GM23248 (cell line): ENCODE data around the gene SGTB. TPM values are rescaled to one million over a fixed set of nuclear protein-coding genes. Genes with fewer than 3 reads are reported as not detected.

Experiments
- DNase-seq: peaks from one replicate; pipeline ENCODE4 v3.0.0-alpha.2; 2015
- H2AFZ ChIP-seq: fragments of 200-600 bp; sonication (generic); 2 replicates; pipeline ENCODE4 v1.6.1; 2016; ENCODE audit warnings: antibody characterized with exemption
- H3F3A ChIP-seq: fragments of 200-600 bp; sonication (generic); 2 replicates; pipeline ENCODE4 v1.6.1; 2016; ENCODE audit warnings: mild to moderate bottlenecking, antibody characterized with exemption, mixed run types; ENCODE audit not compliant: insufficient read depth
- H3K27ac ChIP-seq: fragments of 200-600 bp; sonication (generic); 2 replicates; pipeline ENCODE4 v1.5.1; 2016; ENCODE audit warnings: mild to moderate bottlenecking
- H3K27me3 ChIP-seq: fragments of 200-600 bp; sonication (generic); replicated peaks from 2 replicates; pipeline ENCODE4 v1.6.1; 2016; ENCODE audit warnings: mild to moderate bottlenecking; ENCODE audit not compliant: insufficient read depth
- H3K36me3 ChIP-seq: fragments of 200-600 bp; sonication (generic); 2 replicates; pipeline ENCODE4 v1.6.1; 2016; ENCODE audit warnings: low read depth, mild to moderate bottlenecking
- H3K4me1 ChIP-seq: fragments of 200-600 bp; sonication (generic); 2 replicates; pipeline ENCODE4 v1.6.1; 2016; ENCODE audit warnings: mild to moderate bottlenecking; ENCODE audit not compliant: insufficient read depth
- H3K4me2 ChIP-seq: fragments of 200-600 bp; sonication (generic); one replicate; pipeline ENCODE4 v1.6.1; 2016; ENCODE audit warnings: mild to moderate bottlenecking; ENCODE audit not compliant: unreplicated experiment
- H3K4me3 ChIP-seq: fragments of 200-600 bp; sonication (generic); 2 replicates; pipeline ENCODE4 v1.5.1; 2016; ENCODE audit warnings: mild to moderate bottlenecking
- H3K79me2 ChIP-seq: fragments of 200-600 bp; sonication (generic); 2 replicates; pipeline ENCODE4 v1.6.1; 2016; ENCODE audit warnings: mild to moderate bottlenecking; ENCODE audit not compliant: insufficient read depth
- H3K9ac ChIP-seq: fragments of 200-600 bp; sonication (generic); 2 replicates; pipeline ENCODE4 v1.6.1; 2016; ENCODE audit warnings: mild to moderate bottlenecking
- H3K9me2 ChIP-seq: fragments of 200-600 bp; sonication (generic); 2 replicates; pipeline ENCODE4 v1.6.1; 2016; ENCODE audit warnings: mixed run types, mild to moderate bottlenecking, moderate library complexity; ENCODE audit not compliant: insufficient read depth
- H3K9me3 ChIP-seq: fragments of 200-600 bp; sonication (generic); one replicate; pipeline ENCODE4 v1.6.1; 2017; ENCODE audit warnings: low read depth
- H4K20me1 ChIP-seq: fragments of 200-600 bp; sonication (generic); 2 replicates; pipeline ENCODE4 v1.6.0; 2016; ENCODE audit not compliant: insufficient read depth
- EZH2 ChIP-seq: fragments of 200-600 bp; sonication (generic); IDR thresholded peaks from 2 replicates; pipeline ENCODE4 v1.6.1; 2018; ENCODE audit warnings: antibody characterized with exemption, mild to moderate bottlenecking; ENCODE audit not compliant: insufficient read depth, poor library complexity, severe bottlenecking
- EZH2phosphoT487 ChIP-seq: fragments of 200-600 bp; sonication (generic); IDR thresholded peaks from 2 replicates; pipeline ENCODE4 v1.6.1; 2018; ENCODE audit warnings: antibody characterized with exemption, moderate library complexity, mild to moderate bottlenecking, low read depth; ENCODE audit not compliant: insufficient read depth
- WGBS, 2 experiments: methylation state at CpG; one replicate each; pipeline ENCODE4 v1.1.6; 2015 to 2017; ENCODE audit warnings: low lambda C conversion rate in 2 of 2, low coverage in 1 of 2; ENCODE audit errors: missing lambda C conversion rate in 2 of 2; 5-methylcytosine and 5-hydroxymethylcytosine counted together
- in situ Hi-C: fragments of 300-500 bp; cut with MboI; formaldehyde crosslinking; loops from 2 replicates; pipeline ENCODE4 v1.15.0; 2020
- polyA plus RNA-seq: library from polyadenylated mRNA; unstranded; fragments of >200 nt; fragmentation: Nextera tagmentation; extraction: Ambion mirVana; gene quantifications from 2 replicates; pipeline ENCODE4 v1.2.1, GENCODE V29; 2016
- total RNA-seq: library from RNA; depleted of rRNA; stranded (reverse); fragments of >200 nt; shearing (Covaris generic); gene quantifications from 2 replicates; pipeline ENCODE4 v1.2.3, GENCODE V29; 2014

Gene SGTB
- total and polyA plus RNA-seq, 2 experiments from 2014 or later = 16.3 to 39.9 TPM

- Histone ChIP-seq H4K20me1 (no peaks in the 10 kb centered on the region), H2AFZ (no peak overlapping the region), H3K79me2 (peaks cover 77% of the 10 kb centered on the region), H3K27me3 (no peaks in the 10 kb centered on the region), H3K4me1 (0 out of 2 replicates have a peak, but pooled peaks cover 5% of the 10 kb centered on the region), H3K9ac (no peak overlapping the region), H3F3A (no peaks in the 10 kb centered on the region), H3K9me3 (no peaks in the 10 kb centered on the region), H3K4me2 (no peak overlapping the region), H3K4me3 (no peak overlapping the region), H3K9me2 (no peaks in the 10 kb centered on the region), H3K27ac (no peak overlapping the region), H3K36me3 (no peaks in the 10 kb centered on the region)
- in situ Hi-C loops = no loop called here
- TF ChIP-seq EZH2phosphoT487 = no peak
- no peak for TF ChIP-seq EZH2
- WGBS, 2 experiments = 50 to 52% methylated on average over 2 of the region's 2 CpGs
- DNase-seq = peak; percentile 16
Observed at GRCh38 chr5:65730910-65731309, 9.0 kb upstream of the SGTB start.

GRCh38 chr5:65728218-65728617 is 6.3 kb upstream of the SGTB start:
- Histone ChIP-seq H3F3A (peaks cover under 1% of the 10 kb centered on the region; the same call in 1 of the 2 replicates), H3K9me3 (no peaks in the 10 kb centered on the region), H2AFZ (no peak overlapping the region), H3K79me2 (peaks cover 86% of the 10 kb centered on the region), H3K9me2 (no peaks in the 10 kb centered on the region), H4K20me1 (no peaks in the 10 kb centered on the region), H3K36me3 (no peaks in the 10 kb centered on the region), H3K4me2 (no peak overlapping the region), H3K27me3 (no peaks in the 10 kb centered on the region), H3K4me1 (peaks cover 13% of the 10 kb centered on the region), H3K4me3 (no peak overlapping the region), H3K9ac (no peak overlapping the region), H3K27ac (no peak overlapping the region)
- in situ Hi-C loops = no loop called here
- DNase-seq = no peak
- WGBS, 2 experiments = 80 to 81% methylated on average over 1 of the region's 1 CpG
- no peak for TF ChIP-seq EZH2phosphoT487
- no peak for TF ChIP-seq EZH2

DNA sequence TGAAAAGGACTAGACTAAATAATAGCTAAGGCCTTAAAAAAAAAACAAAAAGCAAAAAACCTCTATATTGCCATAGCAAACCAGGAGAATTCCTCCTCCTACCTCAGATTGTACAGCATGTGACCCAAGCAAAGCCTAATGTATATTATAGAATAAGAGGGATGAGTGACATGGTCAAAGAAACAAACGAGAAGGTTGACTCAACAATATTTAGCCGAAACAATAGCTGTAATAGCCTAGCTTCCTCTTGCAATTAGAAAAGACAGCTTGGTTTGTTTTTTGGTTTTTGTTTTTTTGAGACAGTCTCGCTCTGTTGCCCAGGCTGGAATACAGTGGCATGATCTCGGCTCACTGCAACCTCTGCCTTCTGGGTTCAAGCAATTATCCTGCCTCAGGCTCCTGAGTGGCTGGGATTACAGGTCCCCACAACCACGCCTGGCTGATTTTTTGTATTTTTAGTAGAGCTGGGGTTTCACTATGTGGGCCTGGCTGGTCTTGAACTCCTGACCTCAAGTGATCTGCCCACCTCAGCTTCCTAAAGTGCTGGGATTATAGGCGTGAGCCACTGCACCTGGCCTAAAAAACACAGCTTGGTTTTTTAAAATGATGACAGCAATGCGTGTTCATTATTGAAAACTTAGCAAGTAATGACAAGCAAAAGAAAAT is 5.7 kb upstream of the SGTB start:
- Histone ChIP-seq H3K4me2 (no peak overlapping the region), H3K4me1 (peaks cover 13% of the 10 kb centered on the region), H3K9me3 (no peaks in the 10 kb centered on the region), H3K36me3 (no peaks in the 10 kb centered on the region), H3K27ac (no peak overlapping the region), H3K9me2 (no peaks in the 10 kb centered on the region), H3F3A (peaks cover 6% of the 10 kb centered on the region; the same call in 1 of the 2 replicates), H3K79me2 (peaks cover 90% of the 10 kb centered on the region), H3K4me3 (no peak overlapping the region), H3K27me3 (no peaks in the 10 kb centered on the region), H3K9ac (no peak overlapping the region), H2AFZ (no peak overlapping the region), H4K20me1 (no peaks in the 10 kb centered on the region)
- in situ Hi-C loops = no loop called here
- WGBS, 2 experiments = 95 to 96% methylated on average over 7 of the region's 7 CpGs
- no peak for DNase-seq
- TF ChIP-seq EZH2phosphoT487 (no peak), EZH2 (no peak)

- H4K20me1 ChIP-seq = no peaks in the 10 kb centered on the region
- in situ Hi-C loops = no loop called here
- peaks cover 18% of the 10 kb centered on the region for H3F3A ChIP-seq
- TF ChIP-seq EZH2 (no peak), EZH2phosphoT487 (no peak)
- peak overlapping the region; percentile 84 for H3K4me3 ChIP-seq
- peak overlapping the region; percentile 90 for H3K27ac ChIP-seq
- H3K4me2 ChIP-seq = peak overlapping the region; percentile 93
- no peaks in the 10 kb centered on the region for H3K27me3 ChIP-seq
- no peaks in the 10 kb centered on the region for H3K9me3 ChIP-seq
- 2% methylated on average over 28 of the region's 28 CpGs for WGBS, 2 experiments
- H3K9me2 ChIP-seq = no peaks in the 10 kb centered on the region
- H3K36me3 ChIP-seq = no peaks in the 10 kb centered on the region; the same call in 1 of the 2 replicates
- H3K9ac ChIP-seq = peak overlapping the region; percentile 95
- DNase-seq = peak; percentile 88
- H2AFZ ChIP-seq = peak overlapping the region; percentile 92
- peaks cover 21% of the 10 kb centered on the region for H3K4me1 ChIP-seq
- peaks cover 82% of the 10 kb centered on the region for H3K79me2 ChIP-seq
Observed at GRCh38 chr5:65722575-65723403, 880 bp upstream of the SGTB start.
